HG02943 (cell line): ENCODE data around the gene XBP1.
A peak's percentile ranks its signal among the peaks of the same experiment; 100 is the strongest.
"Not testable (repeated sequence)": the region's sequence is repeated elsewhere in the genome, so short reads cannot be mapped to it uniquely, and the experiment has no call there.

ENCODE experiments used
- ATAC-seq: cut with Tn5 transposase; IDR thresholded peaks from one replicate; pipeline ENCODE4 v1.9.1; 2021; ENCODE audit warnings: mild to moderate bottlenecking, low read depth, moderate library complexity; ENCODE audit not compliant: unreplicated experiment

The XBP1 gene

GRCh38 chr22:28793976-28794584 is 6.3 kb downstream of the XBP1 start:
- ATAC-seq, result no peak

GRCh38 chr22:28792491-28793383 is 7.6 kb downstream of the XBP1 start:
- ATAC-seq, result peak; percentile 34

GRCh38 chr22:28791841-28792490 is 8.4 kb downstream of the XBP1 start:
- peak; percentile 56 for ATAC-seq

DNA sequence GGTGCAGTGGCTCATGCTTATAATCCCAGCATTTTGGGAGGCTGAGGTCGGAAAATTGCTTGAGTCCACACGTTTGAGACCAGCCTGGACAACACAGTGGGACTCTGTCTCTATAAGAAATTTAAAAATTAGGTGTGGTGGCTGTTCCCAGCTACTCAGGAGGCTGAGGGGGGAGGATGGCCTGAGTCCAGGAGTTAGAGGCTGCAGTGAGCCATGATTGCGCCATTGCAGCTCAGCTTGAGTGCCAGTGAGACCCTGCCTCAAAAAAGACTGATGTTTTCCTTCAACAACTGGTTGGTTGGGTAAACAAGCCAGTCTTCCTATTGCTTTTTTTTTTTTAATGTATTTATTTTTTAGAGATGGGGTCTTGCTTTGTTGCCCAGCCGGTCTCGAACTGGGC is 9.2 kb downstream of the XBP1 start:
- no peak for ATAC-seq

GRCh38 chr22:28788601-28789000 is 11.8 kb downstream of the XBP1 start:
- ATAC-seq, result no peak

DNA sequence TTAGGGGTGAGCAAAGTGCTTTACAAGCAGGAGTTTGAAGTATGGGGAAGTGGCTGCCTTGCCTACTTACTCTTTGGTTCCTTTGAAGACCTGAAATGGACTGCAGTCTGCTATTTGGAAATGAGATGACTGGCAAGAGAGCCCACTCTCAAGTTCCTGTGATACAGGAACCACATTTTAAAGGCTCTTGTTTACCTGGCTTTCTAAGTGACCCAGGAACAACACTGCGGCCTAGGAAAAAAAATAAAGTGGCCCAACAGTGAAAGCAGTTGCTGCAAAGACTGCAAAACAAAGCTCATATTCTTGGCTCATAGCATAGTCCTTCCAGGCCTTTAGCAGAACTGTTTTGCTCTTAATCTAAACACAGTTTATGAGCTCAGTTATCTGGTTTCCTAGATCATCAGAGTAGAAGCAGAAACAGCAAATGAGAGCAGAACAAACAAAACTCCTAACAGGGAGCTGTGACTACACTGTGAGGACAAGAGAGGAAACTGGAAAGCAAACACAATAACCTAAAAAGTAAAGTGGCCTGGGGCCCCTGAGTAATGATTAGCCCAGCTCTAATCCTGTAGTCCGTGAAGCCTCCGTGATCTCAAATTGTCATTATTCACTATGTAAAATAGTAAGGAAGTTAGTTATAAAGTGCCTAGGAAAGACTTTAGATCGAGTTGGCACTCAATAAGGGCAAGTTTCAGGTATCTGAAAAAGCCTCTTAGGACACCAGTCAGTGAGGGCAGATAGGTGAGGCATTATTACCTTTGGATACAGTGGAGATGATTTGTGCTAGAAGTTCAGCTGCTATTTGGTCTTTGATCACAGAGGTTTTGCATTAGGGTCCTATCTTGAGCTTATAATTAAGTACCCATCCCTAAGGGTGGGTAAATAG is 16.3 kb downstream of the XBP1 start:
- no peak for ATAC-seq

GRCh38 chr22:28780296-28780695 is 20.1 kb downstream of the XBP1 start:
- no peak for ATAC-seq

GRCh38 chr22:28779833-28780232 is 20.5 kb downstream of the XBP1 start:
- ATAC-seq, result no peak

GRCh38 chr22:28774378-28774777 is 26.0 kb downstream of the XBP1 start:
- no peak for ATAC-seq

DNA sequence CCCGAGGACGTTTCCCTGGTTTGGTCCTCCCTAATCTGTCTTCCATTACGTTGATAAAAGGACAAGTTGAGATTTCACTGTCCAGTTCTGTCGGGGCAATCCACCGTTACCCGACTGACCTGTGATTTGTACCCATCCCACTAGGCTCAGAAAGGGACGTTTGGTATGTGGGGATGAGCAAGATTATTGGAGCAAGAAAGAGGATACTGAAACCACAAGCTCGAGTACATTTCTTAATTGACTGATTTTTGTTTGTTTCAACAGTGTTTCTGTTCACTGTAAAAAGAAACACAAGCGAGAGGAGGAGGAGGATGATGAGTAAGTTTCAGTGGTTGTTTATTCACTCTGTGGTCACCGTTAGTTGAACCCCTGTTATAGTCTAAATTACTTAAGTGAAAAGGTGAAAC is 26.9 kb downstream of the XBP1 start:
- ATAC-seq, result peak; percentile 32

GRCh38 chr22:28772633-28773460 is 27.5 kb downstream of the XBP1 start, which contains the start of gene CCDC117:
TSS of gene CCDC117 (plus strand) at chr22:28772695. CDS start at chr22:28772850, 155 bp downstream.
- ATAC-seq, result peak; percentile 85

GRCh38 chr22:28771195-28771791 is 29.1 kb downstream of the XBP1 start:
- no peak for ATAC-seq

DNA sequence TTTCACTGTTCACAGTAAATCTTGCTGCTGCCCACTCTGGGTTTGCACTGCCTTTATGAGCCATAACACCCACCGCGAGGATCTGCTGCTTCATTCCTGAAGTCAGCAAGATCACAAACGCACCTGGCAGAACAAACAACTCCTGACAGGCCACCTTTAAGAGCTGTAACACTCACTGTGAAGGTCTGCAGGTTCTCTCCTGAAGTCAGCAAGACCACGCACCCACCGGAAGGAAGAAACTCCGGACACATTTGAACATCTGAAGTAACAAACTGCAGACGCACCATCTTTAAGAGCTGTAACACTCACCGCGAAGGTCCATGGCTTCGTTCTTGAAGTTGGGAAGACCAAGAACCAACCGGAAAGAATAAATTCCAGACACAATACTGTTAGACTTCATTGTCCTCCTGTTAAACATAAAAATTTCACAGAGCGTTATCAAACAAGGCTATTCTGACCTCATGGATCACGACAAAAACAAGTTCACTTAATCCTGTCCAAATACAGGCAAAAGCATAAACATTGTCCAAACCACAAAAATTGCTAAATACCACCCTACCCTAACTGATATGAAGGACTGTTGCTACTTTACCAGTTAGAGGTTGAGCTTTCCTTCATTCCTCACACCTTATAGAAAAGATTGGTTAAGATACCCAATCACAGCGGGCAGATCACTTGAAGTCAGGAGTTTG is 30.8 kb downstream of the XBP1 start:
- ATAC-seq, result no peak

DNA sequence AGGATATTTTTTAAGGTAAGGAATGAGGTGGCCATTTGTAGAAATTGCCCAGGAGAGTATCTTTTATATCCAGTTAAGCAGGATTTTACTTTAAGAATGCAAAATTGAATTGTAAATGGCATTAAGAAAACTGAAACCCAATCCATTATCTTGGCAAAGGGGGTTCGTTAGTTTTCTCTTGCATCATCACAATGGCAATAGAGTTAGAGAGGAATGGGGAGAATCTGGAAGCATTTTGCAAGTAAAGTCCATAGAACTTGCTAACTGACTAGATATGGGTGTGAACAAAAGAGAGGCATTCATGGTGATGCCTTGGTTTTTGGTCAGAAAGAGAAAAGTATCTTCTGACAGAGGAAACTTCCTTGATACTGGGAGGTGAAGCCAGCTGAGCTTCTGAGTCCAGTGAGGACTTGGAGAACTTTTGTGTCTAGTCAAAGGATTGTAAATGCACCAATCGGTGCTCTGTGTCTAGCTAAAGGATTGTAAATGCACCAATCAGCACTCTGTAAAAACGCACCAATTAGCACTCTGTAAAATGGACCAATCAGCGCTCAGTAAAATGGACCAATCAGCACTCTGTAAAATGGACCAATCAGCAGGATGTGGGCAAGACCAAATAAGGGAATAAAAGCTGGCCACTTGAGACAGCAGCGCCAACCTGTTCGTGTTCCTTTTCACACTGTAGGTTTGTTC is 31.5 kb downstream of the XBP1 start:
- no peak for ATAC-seq

GRCh38 chr22:28766628-28767027 is 33.7 kb downstream of the XBP1 start:
- no peak for ATAC-seq

GRCh38 chr22:28762000-28762399 is 38.4 kb downstream of the XBP1 start:
- ATAC-seq, result not testable (repeated sequence)

DNA sequence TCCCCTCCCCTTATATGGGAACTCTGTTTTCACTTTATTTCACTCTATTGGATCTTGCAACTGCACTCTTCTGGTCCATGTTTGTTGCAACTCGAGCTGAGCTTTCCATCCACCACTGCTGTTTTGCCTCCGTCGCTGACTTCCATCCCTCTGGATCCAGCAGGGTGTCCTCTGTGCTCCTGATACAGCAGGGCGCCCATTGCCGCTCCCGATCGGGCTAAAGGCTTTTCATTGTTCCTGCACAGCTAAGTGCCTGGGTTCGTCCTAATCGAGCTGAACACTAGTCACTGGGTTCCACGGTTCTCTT is 39.0 kb downstream of the XBP1 start:
- ATAC-seq, result no peak
